ENCODE data around the gene TRAF3IP3. TPM values are rescaled to one million over a fixed set of nuclear protein-coding genes. Genes with fewer than 3 reads are reported as not detected.

TRAF3IP3 gene
- total RNA-seq, 1 donor from 2014 or later = 1.0 TPM

- H3K9ac ChIP-seq (ENCODE audit: low read depth in 1 of 3, low read length in 3 of 3) = no peak overlapping the region
- no peaks in the 10 kb centered on the region for H3K36me3 ChIP-seq (ENCODE audit: control insufficient read depth in 3 of 3, insufficient read depth in 3 of 3, low read length in 3 of 3)
- no peaks in the 10 kb centered on the region for H3K9me3 ChIP-seq (ENCODE audit: control insufficient read depth in 3 of 3, low read length in 3 of 3)
- H3K27me3 ChIP-seq (ENCODE audit: control insufficient read depth in 3 of 3, insufficient read depth in 3 of 3, low read length in 3 of 3) = no peaks in the 10 kb centered on the region
- no peak overlapping the region for H3K4me3 ChIP-seq (ENCODE audit: low read length in 3 of 3)
- H3K4me1 ChIP-seq (ENCODE audit: control insufficient read depth in 3 of 3, insufficient read depth in 3 of 3, low read length in 3 of 3) = peaks cover 0 to 4% (median 0%) of the 10 kb centered on the region in 3 donors
- H3K27ac ChIP-seq (ENCODE audit: low read depth, low read length) = no peak overlapping the region
These were observed 35.0 kb upstream of the TRAF3IP3 start for GRCh38 chr1:209720826-209721225.

- no peak overlapping the region for H3K27ac ChIP-seq (ENCODE audit: low read depth, low read length)
These were observed 34.5 kb upstream of the TRAF3IP3 start for GRCh38 chr1:209721323-209721722.

GRCh38 chr1:209723265-209723664 lies 32.6 kb upstream of the TRAF3IP3 start:
- H3K27ac ChIP-seq (ENCODE audit: low read depth, low read length) = no peak overlapping the region

More at GRCh38 chr1:209721323-209721722, 34.5 kb upstream of the TRAF3IP3 start:
- H3K9me3 ChIP-seq (ENCODE audit: control insufficient read depth in 3 of 3, low read length in 3 of 3) = no peaks in the 10 kb centered on the region
- no peaks in the 10 kb centered on the region for H3K27me3 ChIP-seq (ENCODE audit: control insufficient read depth in 3 of 3, insufficient read depth in 3 of 3, low read length in 3 of 3)
- no peak overlapping the region for H3K4me3 ChIP-seq (ENCODE audit: low read length in 3 of 3)
- H3K9ac ChIP-seq (ENCODE audit: low read depth in 1 of 3, low read length in 3 of 3) = no peak overlapping the region
- peaks cover 0 to 4% (median 0%) of the 10 kb centered on the region in 3 donors for H3K4me1 ChIP-seq (ENCODE audit: control insufficient read depth in 3 of 3, insufficient read depth in 3 of 3, low read length in 3 of 3)
- no peaks in the 10 kb centered on the region for H3K36me3 ChIP-seq (ENCODE audit: control insufficient read depth in 3 of 3, insufficient read depth in 3 of 3, low read length in 3 of 3)

GRCh38 chr1:209723756-209724693 lies 31.8 kb upstream of the TRAF3IP3 start:
- no peaks in the 10 kb centered on the region for H3K36me3 ChIP-seq (ENCODE audit: control insufficient read depth in 3 of 3, insufficient read depth in 3 of 3, low read length in 3 of 3)
- H3K9ac ChIP-seq (ENCODE audit: low read depth in 1 of 3, low read length in 3 of 3) = no peak overlapping the region
- H3K27me3 ChIP-seq (ENCODE audit: control insufficient read depth in 3 of 3, insufficient read depth in 3 of 3, low read length in 3 of 3) = no peaks in the 10 kb centered on the region
- H3K9me3 ChIP-seq (ENCODE audit: control insufficient read depth in 3 of 3, low read length in 3 of 3) = no peaks in the 10 kb centered on the region
- H3K27ac ChIP-seq (ENCODE audit: low read depth, low read length) = no peak overlapping the region
- peaks cover 0 to 4% (median 3%) of the 10 kb centered on the region in 3 donors for H3K4me1 ChIP-seq (ENCODE audit: control insufficient read depth in 3 of 3, insufficient read depth in 3 of 3, low read length in 3 of 3)
- no peak overlapping the region for H3K4me3 ChIP-seq (ENCODE audit: low read length in 3 of 3)

More at GRCh38 chr1:209723265-209723664, 32.6 kb upstream of the TRAF3IP3 start:
- no peak overlapping the region for H3K4me3 ChIP-seq (ENCODE audit: low read length in 3 of 3)
- H3K4me1 ChIP-seq (ENCODE audit: control insufficient read depth in 3 of 3, insufficient read depth in 3 of 3, low read length in 3 of 3) = peaks cover 0 to 4% (median under 1%) of the 10 kb centered on the region in 3 donors
- no peaks in the 10 kb centered on the region for H3K36me3 ChIP-seq (ENCODE audit: control insufficient read depth in 3 of 3, insufficient read depth in 3 of 3, low read length in 3 of 3)
- H3K27me3 ChIP-seq (ENCODE audit: control insufficient read depth in 3 of 3, insufficient read depth in 3 of 3, low read length in 3 of 3) = no peaks in the 10 kb centered on the region
- no peaks in the 10 kb centered on the region for H3K9me3 ChIP-seq (ENCODE audit: control insufficient read depth in 3 of 3, low read length in 3 of 3)
- H3K9ac ChIP-seq (ENCODE audit: low read depth in 1 of 3, low read length in 3 of 3) = no peak overlapping the region

DNA sequence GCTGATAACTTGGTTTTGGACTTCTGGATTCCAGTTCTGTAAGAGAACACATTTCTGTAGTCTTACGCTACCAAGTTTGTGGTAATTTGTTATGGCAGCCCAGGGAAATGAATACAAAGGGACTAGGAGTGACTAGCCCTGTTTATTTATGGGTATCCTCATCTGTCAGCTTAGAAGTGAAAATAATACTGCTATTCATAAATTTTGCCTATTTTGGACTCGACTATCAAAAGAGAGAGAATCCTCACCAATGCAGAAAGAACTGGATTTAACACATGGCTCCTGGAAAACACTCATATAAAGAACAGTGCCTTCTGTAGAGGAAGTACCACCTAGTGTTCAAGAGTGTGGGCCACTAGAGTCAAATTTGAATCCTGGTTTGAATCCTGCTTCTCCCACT lies 28.6 kb upstream of the TRAF3IP3 start:
- no peak overlapping the region for H3K9ac ChIP-seq (ENCODE audit: low read depth in 1 of 3, low read length in 3 of 3)

GRCh38 chr1:209727785-209728184 lies 28.1 kb upstream of the TRAF3IP3 start:
- no peaks in the 10 kb centered on the region for H3K9me3 ChIP-seq (ENCODE audit: control insufficient read depth in 3 of 3, low read length in 3 of 3)
- H3K36me3 ChIP-seq (ENCODE audit: control insufficient read depth in 3 of 3, insufficient read depth in 3 of 3, low read length in 3 of 3) = no peaks in the 10 kb centered on the region
- peaks cover 0 to 4% (median 3%) of the 10 kb centered on the region in 3 donors for H3K4me1 ChIP-seq (ENCODE audit: control insufficient read depth in 3 of 3, insufficient read depth in 3 of 3, low read length in 3 of 3)
- H3K27ac ChIP-seq (ENCODE audit: low read depth, low read length) = no peak overlapping the region
- no peak overlapping the region for H3K4me3 ChIP-seq (ENCODE audit: low read length in 3 of 3)
- H3K9ac ChIP-seq (ENCODE audit: low read depth in 1 of 3, low read length in 3 of 3) = no peak overlapping the region
- H3K27me3 ChIP-seq (ENCODE audit: control insufficient read depth in 3 of 3, insufficient read depth in 3 of 3, low read length in 3 of 3) = no peaks in the 10 kb centered on the region

More for the DNA sequence above, 28.6 kb upstream of the TRAF3IP3 start:
- H3K4me1 ChIP-seq (ENCODE audit: control insufficient read depth in 3 of 3, insufficient read depth in 3 of 3, low read length in 3 of 3) = peaks cover 0 to 4% (median 3%) of the 10 kb centered on the region in 3 donors
- no peak overlapping the region for H3K4me3 ChIP-seq (ENCODE audit: low read length in 3 of 3)
- H3K27ac ChIP-seq (ENCODE audit: low read depth, low read length) = no peak overlapping the region
- H3K36me3 ChIP-seq (ENCODE audit: control insufficient read depth in 3 of 3, insufficient read depth in 3 of 3, low read length in 3 of 3) = no peaks in the 10 kb centered on the region
- no peaks in the 10 kb centered on the region for H3K9me3 ChIP-seq (ENCODE audit: control insufficient read depth in 3 of 3, low read length in 3 of 3)
- no peaks in the 10 kb centered on the region for H3K27me3 ChIP-seq (ENCODE audit: control insufficient read depth in 3 of 3, insufficient read depth in 3 of 3, low read length in 3 of 3)

GRCh38 chr1:209728466-209728865 lies 27.4 kb upstream of the TRAF3IP3 start:
- H3K4me3 ChIP-seq (ENCODE audit: low read length in 3 of 3) = no peak overlapping the region
- H3K4me1 ChIP-seq (ENCODE audit: control insufficient read depth in 3 of 3, insufficient read depth in 3 of 3, low read length in 3 of 3) = peaks cover 0 to 6% (median 4%) of the 10 kb centered on the region in 3 donors
- no peaks in the 10 kb centered on the region for H3K27me3 ChIP-seq (ENCODE audit: control insufficient read depth in 3 of 3, insufficient read depth in 3 of 3, low read length in 3 of 3)
- H3K27ac ChIP-seq (ENCODE audit: low read depth, low read length) = no peak overlapping the region
- H3K9me3 ChIP-seq (ENCODE audit: control insufficient read depth in 3 of 3, low read length in 3 of 3) = no peaks in the 10 kb centered on the region
- H3K9ac ChIP-seq (ENCODE audit: low read depth in 1 of 3, low read length in 3 of 3) = no peak overlapping the region
- no peaks in the 10 kb centered on the region for H3K36me3 ChIP-seq (ENCODE audit: control insufficient read depth in 3 of 3, insufficient read depth in 3 of 3, low read length in 3 of 3)

GRCh38 chr1:209729436-209729835 lies 26.4 kb upstream of the TRAF3IP3 start:
- no peak overlapping the region for H3K9ac ChIP-seq (ENCODE audit: low read depth in 1 of 3, low read length in 3 of 3)
- H3K9me3 ChIP-seq (ENCODE audit: control insufficient read depth in 3 of 3, low read length in 3 of 3) = no peaks in the 10 kb centered on the region
- H3K27me3 ChIP-seq (ENCODE audit: control insufficient read depth in 3 of 3, insufficient read depth in 3 of 3, low read length in 3 of 3) = no peaks in the 10 kb centered on the region
- H3K36me3 ChIP-seq (ENCODE audit: control insufficient read depth in 3 of 3, insufficient read depth in 3 of 3, low read length in 3 of 3) = no peaks in the 10 kb centered on the region
- no peak overlapping the region for H3K4me3 ChIP-seq (ENCODE audit: low read length in 3 of 3)
- no peak overlapping the region for H3K27ac ChIP-seq (ENCODE audit: low read depth, low read length)
- H3K4me1 ChIP-seq (ENCODE audit: control insufficient read depth in 3 of 3, insufficient read depth in 3 of 3, low read length in 3 of 3) = peaks cover 0 to 6% (median 0%) of the 10 kb centered on the region in 3 donors

GRCh38 chr1:209732725-209733124 lies 23.1 kb upstream of the TRAF3IP3 start:
- no peak overlapping the region for H3K27ac ChIP-seq (ENCODE audit: low read depth, low read length)

More at GRCh38 chr1:209732725-209733124, 23.1 kb upstream of the TRAF3IP3 start:
- Histone ChIP-seq H3K36me3 (ENCODE audit: control insufficient read depth in 3 of 3, insufficient read depth in 3 of 3, low read length in 3 of 3) (no peaks in the 10 kb centered on the region), H3K27me3 (ENCODE audit: control insufficient read depth in 3 of 3, insufficient read depth in 3 of 3, low read length in 3 of 3) (no peaks in the 10 kb centered on the region), H3K4me3 (ENCODE audit: low read length in 3 of 3) (no peak overlapping the region), H3K4me1 (ENCODE audit: control insufficient read depth in 3 of 3, insufficient read depth in 3 of 3, low read length in 3 of 3) (peaks cover 0 to 6% (median 0%) of the 10 kb centered on the region in 3 donors), H3K9me3 (ENCODE audit: control insufficient read depth in 3 of 3, low read length in 3 of 3) (no peaks in the 10 kb centered on the region), H3K9ac (ENCODE audit: low read depth in 1 of 3, low read length in 3 of 3) (no peak overlapping the region)

Measured in skeletal muscle tissue (tissue), 4 donors.